Endothelial cell (in vitro differentiated cells): ENCODE measurements around the gene PXDN. TPM values are rescaled to one million over a fixed set of nuclear protein-coding genes. Genes with fewer than 3 reads are reported as not detected.
A peak's percentile ranks its signal among the peaks of the same experiment; 100 is the strongest.
"Not testable (repeated sequence)": the region's sequence is repeated elsewhere in the genome, so short reads cannot be mapped to it uniquely, and the experiment has no call there.

Experiments used
- DNase-seq: peaks from one replicate; pipeline ENCODE4 v3.0.0; 2021; ENCODE audit warnings: low spot score
- H3K27ac Mint-ChIP-seq: one replicate; pipeline ENCODE4 v1.8.0; 2021; ENCODE audit warnings: mixed read lengths, inconsistent platforms; ENCODE audit not compliant: unreplicated experiment
- H3K27me3 Mint-ChIP-seq: one replicate; pipeline ENCODE4 v1.8.0; 2021; ENCODE audit warnings: mild to moderate bottlenecking, moderate library complexity, mixed read lengths, inconsistent platforms; ENCODE audit not compliant: unreplicated experiment
- H3K36me3 Mint-ChIP-seq: one replicate; pipeline ENCODE4 v1.8.0; 2021; ENCODE audit warnings: mild to moderate bottlenecking, low read depth, mixed read lengths, inconsistent platforms; ENCODE audit not compliant: unreplicated experiment
- H3K4me1 Mint-ChIP-seq: one replicate; pipeline ENCODE4 v1.8.0; 2021; ENCODE audit warnings: mild to moderate bottlenecking, mixed read lengths, inconsistent platforms; ENCODE audit not compliant: unreplicated experiment
- H3K4me3 Mint-ChIP-seq: one replicate; pipeline ENCODE4 v1.8.0; 2021; ENCODE audit warnings: mild to moderate bottlenecking, mixed read lengths, inconsistent platforms; ENCODE audit not compliant: unreplicated experiment
- H3K9me3 Mint-ChIP-seq: one replicate; pipeline ENCODE4 v1.8.0; 2021; ENCODE audit warnings: mixed read lengths, inconsistent platforms; ENCODE audit not compliant: unreplicated experiment
- total RNA-seq: library from RNA; stranded (reverse); fragmentation: NEBNext Ultra II Directional; extraction: Animal tissue kit (Norgen Biotek cat#: 25700); gene quantifications from one replicate; pipeline ENCODE4 v1.2.1, GENCODE V29; 2021; ENCODE audit not compliant: unreplicated experiment
- TF ChIP-seq, protein P1 (sequence below): fragments of 200-600 bp; sonication (generic); IDR thresholded peaks from one replicate; pipeline ENCODE4 v1.5.0; 2021; ENCODE audit warnings: antibody characterized with exemption; ENCODE audit not compliant: unreplicated experiment

PXDN gene
- total RNA-seq, 1 donor from 2014 or later = 521 TPM

DNA sequence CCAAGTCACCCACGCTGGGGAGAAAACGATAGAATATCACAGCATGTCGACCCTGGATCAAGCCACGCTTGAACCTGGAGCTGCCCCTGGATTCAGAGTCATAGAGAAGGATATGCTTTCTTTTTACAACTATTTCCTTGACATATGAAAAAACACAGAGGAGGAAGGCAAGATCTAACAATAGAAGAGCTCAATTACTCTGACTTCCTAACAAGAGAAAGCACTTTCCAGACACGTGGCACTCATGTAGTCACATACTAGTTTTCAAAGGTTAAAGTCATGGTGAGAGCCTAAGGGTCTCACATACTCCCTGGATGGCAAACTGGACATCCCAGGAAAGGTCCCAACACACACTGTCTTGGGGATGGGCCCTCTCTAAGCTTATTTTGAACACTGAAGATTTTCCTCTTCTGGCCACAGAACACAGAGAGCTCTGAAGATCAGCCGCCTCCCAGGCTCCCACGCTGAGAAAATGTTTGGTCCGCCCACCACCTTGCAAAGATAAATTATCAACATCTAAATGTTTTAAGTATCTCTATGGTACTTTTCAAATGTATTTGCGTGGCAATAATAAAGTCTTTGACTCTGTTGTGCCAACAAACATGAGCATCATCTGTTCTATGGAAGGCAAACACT is 4.9 kb downstream of the PXDN start:
- Mint-ChIP-seq H3K9me3 (no peaks in the 10 kb centered on the region), H3K4me1 (peaks cover 32% of the 10 kb centered on the region), H3K4me3 (peak overlapping the region; percentile 74), H3K27ac (peak overlapping the region; percentile 48), H3K36me3 (peaks cover 34% of the 10 kb centered on the region), H3K27me3 (peaks cover 17% of the 10 kb centered on the region)
- TF ChIP-seq, protein P1, sequence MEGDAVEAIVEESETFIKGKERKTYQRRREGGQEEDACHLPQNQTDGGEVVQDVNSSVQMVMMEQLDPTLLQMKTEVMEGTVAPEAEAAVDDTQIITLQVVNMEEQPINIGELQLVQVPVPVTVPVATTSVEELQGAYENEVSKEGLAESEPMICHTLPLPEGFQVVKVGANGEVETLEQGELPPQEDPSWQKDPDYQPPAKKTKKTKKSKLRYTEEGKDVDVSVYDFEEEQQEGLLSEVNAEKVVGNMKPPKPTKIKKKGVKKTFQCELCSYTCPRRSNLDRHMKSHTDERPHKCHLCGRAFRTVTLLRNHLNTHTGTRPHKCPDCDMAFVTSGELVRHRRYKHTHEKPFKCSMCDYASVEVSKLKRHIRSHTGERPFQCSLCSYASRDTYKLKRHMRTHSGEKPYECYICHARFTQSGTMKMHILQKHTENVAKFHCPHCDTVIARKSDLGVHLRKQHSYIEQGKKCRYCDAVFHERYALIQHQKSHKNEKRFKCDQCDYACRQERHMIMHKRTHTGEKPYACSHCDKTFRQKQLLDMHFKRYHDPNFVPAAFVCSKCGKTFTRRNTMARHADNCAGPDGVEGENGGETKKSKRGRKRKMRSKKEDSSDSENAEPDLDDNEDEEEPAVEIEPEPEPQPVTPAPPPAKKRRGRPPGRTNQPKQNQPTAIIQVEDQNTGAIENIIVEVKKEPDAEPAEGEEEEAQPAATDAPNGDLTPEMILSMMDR = no peak
- DNase-seq = no peak

DNA sequence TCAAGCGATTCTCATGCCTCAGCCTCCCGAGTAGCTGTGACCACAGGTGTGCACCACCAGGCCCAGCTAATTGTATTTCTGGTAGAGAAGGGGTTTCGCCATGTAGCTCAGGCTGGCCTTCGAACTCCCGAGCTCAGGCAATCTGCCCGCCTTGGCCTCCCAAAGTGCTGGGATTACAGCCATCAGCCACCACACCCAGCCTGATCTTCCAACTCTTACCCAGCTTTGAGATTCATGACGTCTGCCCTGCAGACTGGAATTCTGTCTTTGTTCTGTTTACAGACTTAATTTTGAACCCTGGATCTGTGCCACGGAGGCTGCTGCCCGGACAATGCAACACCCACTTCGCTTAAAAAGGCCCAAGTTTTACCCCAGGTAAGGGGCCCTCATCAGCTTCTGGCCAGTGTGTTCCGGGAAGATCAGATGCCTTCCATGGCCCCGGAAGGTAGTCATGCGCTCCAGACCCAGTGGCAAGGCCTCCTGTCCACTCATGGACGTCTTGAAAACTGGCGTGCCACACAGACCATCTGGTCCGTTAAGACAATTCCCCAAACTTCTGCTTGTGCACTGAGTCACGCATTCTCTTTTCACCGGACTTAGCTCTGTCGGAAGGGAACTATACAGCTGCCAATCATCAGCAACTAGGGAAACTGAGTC is 5.5 kb downstream of the PXDN start:
- peak overlapping the region; percentile 4 for H3K27ac Mint-ChIP-seq
- TF ChIP-seq, protein P1 = no peak
- peak overlapping the region; percentile 74 for H3K4me3 Mint-ChIP-seq
- no peak for DNase-seq
- H3K36me3 Mint-ChIP-seq = peaks cover 34% of the 10 kb centered on the region
- H3K27me3 Mint-ChIP-seq = peaks cover 17% of the 10 kb centered on the region
- H3K9me3 Mint-ChIP-seq = no peaks in the 10 kb centered on the region
- peaks cover 32% of the 10 kb centered on the region for H3K4me1 Mint-ChIP-seq

DNA sequence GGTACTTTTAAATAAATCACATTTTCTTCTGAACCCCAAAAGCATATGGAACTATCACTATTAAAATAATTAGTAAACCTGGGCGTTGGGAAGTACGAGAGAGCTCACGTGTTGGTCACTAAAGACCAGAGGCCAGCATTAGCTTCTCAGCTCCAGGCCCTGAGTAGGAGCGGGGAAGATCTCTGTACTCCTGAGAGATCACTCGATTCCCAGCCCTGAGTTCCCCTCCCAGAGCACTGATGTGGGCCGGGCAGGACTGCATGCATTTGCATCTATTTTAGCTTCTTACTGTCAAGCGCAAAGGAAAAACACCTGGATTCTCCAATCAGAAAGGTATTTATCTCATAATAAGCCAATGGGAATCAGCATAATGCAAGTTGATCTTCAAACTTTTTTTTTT is 6.2 kb downstream of the PXDN start:
- no peak overlapping the region for H3K4me3 Mint-ChIP-seq
- peaks cover 36% of the 10 kb centered on the region for H3K36me3 Mint-ChIP-seq
- peaks cover 32% of the 10 kb centered on the region for H3K4me1 Mint-ChIP-seq
- TF ChIP-seq, protein P1 = no peak
- peaks cover 17% of the 10 kb centered on the region for H3K27me3 Mint-ChIP-seq
- no peak for DNase-seq
- no peak overlapping the region for H3K27ac Mint-ChIP-seq
- H3K9me3 Mint-ChIP-seq = no peaks in the 10 kb centered on the region

DNA sequence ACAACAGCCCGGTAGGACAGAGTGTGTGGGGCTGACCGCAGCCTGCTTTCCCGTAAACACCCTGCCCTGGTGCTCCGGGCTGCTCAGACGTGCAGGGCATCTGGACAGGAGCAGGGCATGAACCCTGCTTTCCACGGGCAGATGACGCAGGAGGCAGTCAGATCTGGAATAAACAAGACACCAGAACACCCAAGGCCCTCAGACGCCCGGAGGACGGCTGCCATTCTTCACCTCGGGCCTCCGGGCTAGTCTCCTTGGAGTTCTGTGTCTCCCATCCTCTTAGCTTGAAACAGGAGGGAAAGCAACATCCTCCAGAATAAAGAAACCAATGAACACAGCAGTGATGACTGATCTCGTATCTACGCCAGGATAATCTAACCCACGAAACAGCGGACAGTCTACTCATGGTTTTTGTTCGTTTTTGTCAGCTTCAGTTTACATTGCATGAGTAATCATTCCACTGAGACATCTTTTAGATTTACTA is 7.3 kb downstream of the PXDN start:
- Mint-ChIP-seq H3K27ac (no peak overlapping the region), H3K27me3 (peaks cover 9% of the 10 kb centered on the region), H3K4me1 (peaks cover 32% of the 10 kb centered on the region), H3K4me3 (no peak overlapping the region), H3K36me3 (peaks cover 38% of the 10 kb centered on the region), H3K9me3 (no peaks in the 10 kb centered on the region)
- no peak for DNase-seq
- TF ChIP-seq, protein P1 = no peak

DNA sequence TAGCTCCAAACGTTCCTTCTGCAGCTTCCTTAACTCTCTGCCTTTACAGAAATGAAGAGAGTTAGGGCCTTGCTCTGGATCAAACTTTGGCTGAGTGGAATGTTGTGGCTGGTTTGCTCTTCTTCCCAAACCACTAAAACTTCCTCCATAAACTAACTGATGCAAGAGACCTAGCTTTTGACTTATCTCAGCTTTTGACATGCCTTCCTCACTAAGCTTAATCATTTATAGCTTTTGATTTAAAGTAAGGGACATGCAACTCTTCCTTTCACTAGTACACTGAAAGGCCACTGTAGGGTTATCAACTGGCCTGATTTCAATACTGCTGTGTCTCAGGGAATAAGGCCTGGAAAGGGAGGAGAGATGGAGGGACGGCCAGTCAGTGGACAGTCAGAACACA is 8.3 kb downstream of the PXDN start:
- no peak for DNase-seq
- Mint-ChIP-seq H3K9me3 (no peaks in the 10 kb centered on the region), H3K36me3 (peaks cover 40% of the 10 kb centered on the region), H3K27me3 (peaks cover 8% of the 10 kb centered on the region), H3K4me3 (peak overlapping the region; percentile 25), H3K27ac (no peak overlapping the region), H3K4me1 (peaks cover 31% of the 10 kb centered on the region)
- TF ChIP-seq, protein P1 = no peak

DNA sequence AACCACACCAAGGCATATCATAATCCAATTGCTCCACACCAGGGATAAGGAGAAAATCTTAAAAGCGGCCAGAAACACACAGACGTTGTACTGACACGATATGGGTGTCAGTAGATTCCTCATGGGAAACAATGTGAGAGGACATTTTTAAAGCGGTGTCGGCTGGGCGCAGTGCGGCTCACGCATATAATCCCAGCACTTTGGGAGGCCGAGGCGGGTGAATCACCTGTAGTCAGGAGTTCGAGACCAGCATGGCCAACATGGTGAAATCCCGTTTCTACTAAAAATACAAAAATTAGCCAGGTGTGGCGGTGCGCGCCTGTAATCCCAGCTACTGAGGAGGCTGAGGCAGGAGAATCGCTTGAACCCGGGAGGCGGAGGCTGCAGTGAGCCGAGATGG is 11.0 kb downstream of the PXDN start:
- H3K36me3 Mint-ChIP-seq = peaks cover 32% of the 10 kb centered on the region

More for the DNA sequence above, 11.0 kb downstream of the PXDN start:
- H3K4me1 Mint-ChIP-seq = peaks cover 38% of the 10 kb centered on the region
- H3K4me3 Mint-ChIP-seq, H3K9me3 Mint-ChIP-seq, DNase-seq, H3K27ac Mint-ChIP-seq, H3K27me3 Mint-ChIP-seq: not testable (repeated sequence)
